Measurements from ENCODE around the gene RIMKLB.

The RIMKLB gene

DNA sequence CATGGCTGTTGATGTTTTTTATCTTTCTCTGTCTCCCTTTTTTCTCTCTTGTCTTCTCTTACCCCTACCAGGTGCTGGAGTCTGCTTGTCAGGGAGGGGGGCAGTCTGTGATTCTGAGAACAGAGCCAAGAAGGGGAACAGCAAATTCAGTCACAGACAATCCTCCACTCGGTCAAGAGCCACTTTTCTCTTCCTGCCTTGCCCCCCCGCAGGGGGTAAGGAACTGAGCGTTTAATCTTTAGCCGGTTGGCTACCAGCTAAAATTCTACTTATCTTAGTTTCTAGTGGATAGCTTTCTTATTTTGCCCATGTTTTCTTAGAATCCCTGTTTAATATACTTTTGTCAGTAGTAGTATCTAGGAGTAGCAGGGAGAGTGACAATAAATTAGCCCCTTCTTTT lies 1.9 kb downstream of the RIMKLB start:
- Histone ChIP-seq H3K79me2 (peaks cover 18% of the 10 kb centered on the region), H3K4me3 (ENCODE audit: low read depth, low read length) (no peak overlapping the region), H3K4me2 (ENCODE audit: low read length) (peak overlapping the region; percentile 81), H3K9me3 (ENCODE audit: control insufficient read depth, low read length) (no peaks in the 10 kb centered on the region), H3K4me1 (peaks cover 11% of the 10 kb centered on the region), H3K9ac (no peak overlapping the region), H2AFZ (no peak overlapping the region), H3K27me3 (ENCODE audit: control insufficient read depth, insufficient read depth, low read length) (no peaks in the 10 kb centered on the region), H3K36me3 (ENCODE audit: control insufficient read depth, insufficient read depth, low read length) (no peaks in the 10 kb centered on the region), H3K27ac (peak overlapping the region; percentile 1)
- TF ChIP-seq, protein P1, sequence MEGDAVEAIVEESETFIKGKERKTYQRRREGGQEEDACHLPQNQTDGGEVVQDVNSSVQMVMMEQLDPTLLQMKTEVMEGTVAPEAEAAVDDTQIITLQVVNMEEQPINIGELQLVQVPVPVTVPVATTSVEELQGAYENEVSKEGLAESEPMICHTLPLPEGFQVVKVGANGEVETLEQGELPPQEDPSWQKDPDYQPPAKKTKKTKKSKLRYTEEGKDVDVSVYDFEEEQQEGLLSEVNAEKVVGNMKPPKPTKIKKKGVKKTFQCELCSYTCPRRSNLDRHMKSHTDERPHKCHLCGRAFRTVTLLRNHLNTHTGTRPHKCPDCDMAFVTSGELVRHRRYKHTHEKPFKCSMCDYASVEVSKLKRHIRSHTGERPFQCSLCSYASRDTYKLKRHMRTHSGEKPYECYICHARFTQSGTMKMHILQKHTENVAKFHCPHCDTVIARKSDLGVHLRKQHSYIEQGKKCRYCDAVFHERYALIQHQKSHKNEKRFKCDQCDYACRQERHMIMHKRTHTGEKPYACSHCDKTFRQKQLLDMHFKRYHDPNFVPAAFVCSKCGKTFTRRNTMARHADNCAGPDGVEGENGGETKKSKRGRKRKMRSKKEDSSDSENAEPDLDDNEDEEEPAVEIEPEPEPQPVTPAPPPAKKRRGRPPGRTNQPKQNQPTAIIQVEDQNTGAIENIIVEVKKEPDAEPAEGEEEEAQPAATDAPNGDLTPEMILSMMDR (IDR thresholded peaks at IDR 0.05) = no peak

DNA sequence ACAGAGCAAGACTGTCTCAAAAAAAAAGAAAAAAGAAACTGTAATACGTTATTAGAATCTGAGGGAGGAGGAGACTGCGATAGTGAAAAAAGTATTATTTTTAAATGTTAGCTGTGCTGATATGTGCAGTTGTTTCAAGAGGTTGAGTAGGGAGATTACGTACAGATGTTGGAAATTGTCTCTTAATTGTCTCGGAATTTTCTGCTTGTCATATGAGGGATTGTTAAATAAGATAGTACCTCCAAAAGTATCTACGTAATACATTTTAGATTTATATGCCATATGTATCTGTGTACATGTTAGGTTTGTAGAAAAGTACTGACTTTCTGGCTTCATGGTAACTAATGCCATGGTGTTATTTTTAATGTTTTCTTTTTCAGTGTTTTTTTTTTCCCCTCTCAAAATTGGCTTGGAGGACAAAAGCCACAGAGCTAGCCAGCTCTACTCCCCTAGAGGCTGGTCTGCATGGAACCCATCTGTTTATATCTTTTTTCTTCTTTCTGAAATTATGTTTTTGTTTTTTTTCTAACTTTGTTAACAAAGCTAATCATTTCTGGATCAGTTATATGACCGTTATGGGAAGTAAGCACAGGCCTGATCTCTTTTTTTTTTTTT lies 3.4 kb downstream of the RIMKLB start:
- no peaks in the 10 kb centered on the region for H3K27me3 ChIP-seq (ENCODE audit: control insufficient read depth, insufficient read depth, low read length)
- TF ChIP-seq, protein P1 (IDR thresholded peaks at IDR 0.05) = no peak
- H2AFZ ChIP-seq = no peak overlapping the region
- H3K27ac ChIP-seq = no peak overlapping the region
- no peak overlapping the region for H3K9ac ChIP-seq
- no peaks in the 10 kb centered on the region for H3K36me3 ChIP-seq (ENCODE audit: control insufficient read depth, insufficient read depth, low read length)
- no peak overlapping the region for H3K4me3 ChIP-seq (ENCODE audit: low read depth, low read length)
- no peak overlapping the region for H3K4me2 ChIP-seq (ENCODE audit: low read length)
- no peaks in the 10 kb centered on the region for H3K9me3 ChIP-seq (ENCODE audit: control insufficient read depth, low read length)
- H3K4me1 ChIP-seq = peaks cover 11% of the 10 kb centered on the region
- H3K79me2 ChIP-seq = peaks cover 22% of the 10 kb centered on the region

DNA sequence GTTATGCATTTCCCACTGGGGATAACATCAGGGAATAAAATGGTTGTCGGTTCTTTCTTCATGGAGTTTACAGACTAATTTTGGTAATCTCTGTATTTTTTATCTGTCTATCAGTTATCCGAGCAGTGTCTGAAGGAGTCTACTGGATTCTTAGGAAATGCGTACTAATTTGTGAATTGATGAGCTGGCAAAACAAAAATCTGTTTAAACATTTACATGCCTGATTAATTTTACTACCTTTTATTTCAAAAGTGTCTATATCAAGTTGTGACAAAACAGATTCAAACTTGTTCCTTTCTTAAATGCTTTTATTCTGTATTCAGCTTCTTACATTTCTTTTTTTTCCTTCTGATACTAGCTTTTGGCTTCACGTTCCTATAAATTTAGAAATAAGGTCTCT lies 4.4 kb downstream of the RIMKLB start:
- Histone ChIP-seq H3K4me3 (ENCODE audit: low read depth, low read length) (no peak overlapping the region), H2AFZ (no peak overlapping the region), H3K27me3 (ENCODE audit: control insufficient read depth, insufficient read depth, low read length) (no peaks in the 10 kb centered on the region), H3K27ac (peak overlapping the region; percentile 34), H3K36me3 (ENCODE audit: control insufficient read depth, insufficient read depth, low read length) (no peaks in the 10 kb centered on the region), H3K79me2 (peaks cover 22% of the 10 kb centered on the region), H3K9ac (no peak overlapping the region), H3K4me2 (ENCODE audit: low read length) (no peak overlapping the region), H3K4me1 (peaks cover 11% of the 10 kb centered on the region), H3K9me3 (ENCODE audit: control insufficient read depth, low read length) (no peaks in the 10 kb centered on the region)
- TF ChIP-seq, protein P1 (IDR thresholded peaks at IDR 0.05) = no peak

DNA sequence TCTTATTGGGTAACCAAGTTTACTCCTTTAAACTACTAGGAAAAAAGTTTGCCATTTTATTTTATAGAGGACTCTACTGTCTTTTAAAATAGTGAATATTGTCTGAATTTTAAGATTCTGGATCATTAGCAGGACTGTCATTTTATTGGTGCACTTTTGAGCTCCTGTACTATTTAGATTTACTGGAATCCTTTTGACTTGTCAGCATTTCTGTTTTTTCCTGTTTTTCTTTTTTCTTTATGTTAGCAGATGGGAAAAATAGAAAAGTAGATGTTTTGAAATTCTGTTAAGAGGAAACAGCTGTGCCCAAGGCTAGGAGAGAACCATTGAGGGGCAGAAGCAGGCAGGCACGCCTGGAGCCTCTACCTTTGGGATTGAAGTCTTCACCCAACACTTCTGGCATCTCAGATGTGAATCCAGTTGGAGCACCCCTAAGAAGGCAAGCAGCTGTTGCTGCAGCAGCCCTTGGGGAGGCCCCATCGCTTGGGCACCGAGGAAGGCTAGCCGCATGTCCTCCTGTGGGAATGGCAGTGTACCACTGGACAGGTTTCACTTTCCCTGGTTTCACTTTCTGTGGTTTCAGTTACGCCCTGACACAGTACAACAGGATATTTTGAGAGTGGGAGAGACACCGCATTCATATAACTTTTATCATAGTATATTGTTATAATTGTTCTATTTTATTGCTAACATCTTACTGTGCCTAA lies 11.5 kb downstream of the RIMKLB start:
- Histone ChIP-seq H3K27ac (peak overlapping the region; percentile 0), H3K9me3 (ENCODE audit: control insufficient read depth, low read length) (no peaks in the 10 kb centered on the region), H3K36me3 (ENCODE audit: control insufficient read depth, insufficient read depth, low read length) (no peaks in the 10 kb centered on the region), H3K27me3 (ENCODE audit: control insufficient read depth, insufficient read depth, low read length) (no peaks in the 10 kb centered on the region), H3K9ac (no peak overlapping the region), H3K4me2 (ENCODE audit: low read length) (no peak overlapping the region), H3K4me3 (ENCODE audit: low read depth, low read length) (no peak overlapping the region), H2AFZ (no peak overlapping the region), H3K4me1 (peaks cover 7% of the 10 kb centered on the region), H3K79me2 (peaks cover 16% of the 10 kb centered on the region)
- TF ChIP-seq, protein P1 (IDR thresholded peaks at IDR 0.05) = no peak

DNA sequence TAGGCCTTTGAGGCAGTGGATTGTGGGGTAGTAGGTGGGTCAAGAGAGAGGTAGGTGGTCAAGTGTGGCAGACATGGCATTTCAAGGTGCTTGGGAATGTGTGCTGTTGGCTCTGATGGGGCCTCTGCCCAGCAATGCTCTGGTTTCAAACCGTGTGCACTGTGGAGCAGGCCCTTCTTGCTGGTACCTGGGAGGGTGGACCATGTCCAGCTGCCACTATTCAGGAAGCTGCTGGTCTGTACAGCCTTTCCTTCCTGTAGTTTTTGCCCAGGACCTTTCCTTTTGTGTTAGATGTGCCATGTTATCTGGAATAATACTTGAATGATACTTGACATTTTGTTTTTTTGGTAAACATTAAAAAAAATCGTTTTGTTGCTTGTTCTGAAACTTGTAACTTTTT lies 14.8 kb downstream of the RIMKLB start:
- no peak overlapping the region for H2AFZ ChIP-seq
- no peak overlapping the region for H3K27ac ChIP-seq

More for the DNA sequence above, 14.8 kb downstream of the RIMKLB start:
- H3K36me3 ChIP-seq (ENCODE audit: control insufficient read depth, insufficient read depth, low read length) = no peaks in the 10 kb centered on the region
- H3K79me2 ChIP-seq = peaks cover 21% of the 10 kb centered on the region
- peaks cover 7% of the 10 kb centered on the region for H3K4me1 ChIP-seq
- TF ChIP-seq, protein P1 (IDR thresholded peaks at IDR 0.05) = no peak
- H3K27me3 ChIP-seq (ENCODE audit: control insufficient read depth, insufficient read depth, low read length) = no peaks in the 10 kb centered on the region
- no peak overlapping the region for H3K4me2 ChIP-seq (ENCODE audit: low read length)
- no peaks in the 10 kb centered on the region for H3K9me3 ChIP-seq (ENCODE audit: control insufficient read depth, low read length)
- H3K4me3 ChIP-seq (ENCODE audit: low read depth, low read length) = no peak overlapping the region
- H3K9ac ChIP-seq = no peak overlapping the region

Measured in parathyroid adenoma (tissue), 2 donors.